ENCODE results near the gene PIK3C2A.

PIK3C2A gene

DNA sequence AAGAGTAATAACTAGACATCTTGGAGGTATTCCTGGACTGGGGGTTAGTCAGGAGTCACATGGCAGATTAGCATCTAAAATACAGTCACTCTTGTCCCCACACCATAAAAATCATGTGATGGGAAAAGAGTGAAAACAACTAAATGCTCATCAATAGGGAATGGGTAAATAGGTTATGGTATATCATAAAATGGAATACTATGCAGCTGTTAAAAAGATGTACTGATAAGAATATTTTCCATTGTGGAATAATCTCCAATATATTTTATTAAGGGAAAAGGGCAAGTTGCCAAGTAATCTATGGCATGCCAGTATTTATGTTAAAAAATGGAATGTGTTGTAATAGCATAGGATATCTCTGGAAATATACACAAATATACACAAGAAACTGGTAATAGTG is 6.6 kb upstream of the PIK3C2A start:
- TF ChIP-seq, protein P1, sequence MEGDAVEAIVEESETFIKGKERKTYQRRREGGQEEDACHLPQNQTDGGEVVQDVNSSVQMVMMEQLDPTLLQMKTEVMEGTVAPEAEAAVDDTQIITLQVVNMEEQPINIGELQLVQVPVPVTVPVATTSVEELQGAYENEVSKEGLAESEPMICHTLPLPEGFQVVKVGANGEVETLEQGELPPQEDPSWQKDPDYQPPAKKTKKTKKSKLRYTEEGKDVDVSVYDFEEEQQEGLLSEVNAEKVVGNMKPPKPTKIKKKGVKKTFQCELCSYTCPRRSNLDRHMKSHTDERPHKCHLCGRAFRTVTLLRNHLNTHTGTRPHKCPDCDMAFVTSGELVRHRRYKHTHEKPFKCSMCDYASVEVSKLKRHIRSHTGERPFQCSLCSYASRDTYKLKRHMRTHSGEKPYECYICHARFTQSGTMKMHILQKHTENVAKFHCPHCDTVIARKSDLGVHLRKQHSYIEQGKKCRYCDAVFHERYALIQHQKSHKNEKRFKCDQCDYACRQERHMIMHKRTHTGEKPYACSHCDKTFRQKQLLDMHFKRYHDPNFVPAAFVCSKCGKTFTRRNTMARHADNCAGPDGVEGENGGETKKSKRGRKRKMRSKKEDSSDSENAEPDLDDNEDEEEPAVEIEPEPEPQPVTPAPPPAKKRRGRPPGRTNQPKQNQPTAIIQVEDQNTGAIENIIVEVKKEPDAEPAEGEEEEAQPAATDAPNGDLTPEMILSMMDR (IDR thresholded peaks at IDR 0.05; ENCODE audit: insufficient read depth, missing control alignments) = no peak
- DNase-seq (ENCODE audit: insufficient read length, low spot score) (no peak), FAIRE-seq (no peak)

- TF ChIP-seq, protein P1 (IDR thresholded peaks at IDR 0.05; ENCODE audit: insufficient read depth, missing control alignments) = no peak
- FAIRE-seq (no peak), DNase-seq (ENCODE audit: insufficient read length, low spot score) (no peak)
Observed at GRCh38 chr11:17211286-17211685, 3.5 kb upstream of the PIK3C2A start.

GRCh38 chr11:17209939-17210245 is 2.1 kb upstream of the PIK3C2A start:
- no peak for FAIRE-seq
- TF ChIP-seq, protein P1 (IDR thresholded peaks at IDR 0.05; ENCODE audit: insufficient read depth, missing control alignments) = no peak
- DNase-seq (ENCODE audit: insufficient read length, low spot score) = no peak

DNA sequence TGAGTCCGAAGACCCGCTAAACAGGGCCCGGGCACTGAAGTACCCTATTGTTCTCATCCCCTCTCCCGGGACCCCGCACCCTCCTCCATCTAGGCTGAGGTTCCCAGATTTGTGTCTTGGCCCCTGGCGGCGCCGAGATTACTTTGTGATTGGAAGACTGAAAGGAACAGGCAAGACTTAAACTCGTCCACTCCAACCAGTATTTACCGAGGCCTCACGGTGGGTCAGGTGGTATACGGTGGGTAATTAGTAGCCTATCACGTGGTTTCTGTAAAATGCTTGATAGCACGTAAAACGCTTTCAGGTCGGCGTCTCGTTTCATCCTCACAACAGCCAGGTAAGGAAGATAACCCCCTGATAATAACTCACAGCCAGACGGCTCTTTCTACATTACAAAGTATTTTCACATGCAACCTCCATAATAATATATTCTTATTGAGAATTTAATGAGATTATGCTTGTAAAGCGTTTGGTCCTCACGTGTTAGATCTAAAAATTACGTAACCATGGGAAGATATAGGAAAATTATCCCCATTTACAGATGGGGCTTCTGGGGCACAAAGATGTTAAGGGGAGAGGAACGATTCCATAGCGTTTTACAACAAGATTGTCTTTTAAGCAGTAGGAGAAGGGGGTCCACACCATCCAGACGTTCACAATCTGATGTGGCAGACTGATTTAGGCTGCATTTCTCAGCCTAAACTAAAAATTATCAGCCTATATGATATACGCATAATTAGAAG is 642 bp upstream of the PIK3C2A start:
- FAIRE-seq = peak; percentile 88

DNA sequence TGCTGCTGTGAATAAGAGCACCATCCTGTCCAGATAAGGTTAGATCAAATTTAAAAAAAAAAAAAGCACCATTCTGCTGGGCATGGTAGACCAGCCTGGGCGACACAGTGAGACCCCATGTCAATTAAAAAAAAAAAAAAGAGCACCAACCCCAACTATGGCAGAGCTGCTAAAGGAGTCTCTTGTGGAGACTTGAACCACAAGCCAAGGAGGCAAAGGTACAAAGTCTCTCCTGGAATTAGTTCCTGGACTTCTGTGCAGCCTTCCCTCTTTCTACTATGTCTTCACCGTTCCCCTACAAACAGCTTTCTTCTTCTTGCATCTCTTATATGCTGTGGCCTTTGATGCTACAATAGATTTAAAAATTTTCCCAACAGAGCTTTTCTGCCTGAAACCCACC is 1.3 kb downstream of the PIK3C2A start:
- TF ChIP-seq, protein P1 (IDR thresholded peaks at IDR 0.05; ENCODE audit: insufficient read depth, missing control alignments) = no peak
- DNase-seq (ENCODE audit: insufficient read length, low spot score) = no peak

More for the DNA sequence above, 642 bp upstream of the PIK3C2A start:
- DNase-seq (ENCODE audit: insufficient read length, low spot score) = no peak
- TF ChIP-seq, protein P1 (IDR thresholded peaks at IDR 0.05; ENCODE audit: insufficient read depth, missing control alignments) = no peak

DNA sequence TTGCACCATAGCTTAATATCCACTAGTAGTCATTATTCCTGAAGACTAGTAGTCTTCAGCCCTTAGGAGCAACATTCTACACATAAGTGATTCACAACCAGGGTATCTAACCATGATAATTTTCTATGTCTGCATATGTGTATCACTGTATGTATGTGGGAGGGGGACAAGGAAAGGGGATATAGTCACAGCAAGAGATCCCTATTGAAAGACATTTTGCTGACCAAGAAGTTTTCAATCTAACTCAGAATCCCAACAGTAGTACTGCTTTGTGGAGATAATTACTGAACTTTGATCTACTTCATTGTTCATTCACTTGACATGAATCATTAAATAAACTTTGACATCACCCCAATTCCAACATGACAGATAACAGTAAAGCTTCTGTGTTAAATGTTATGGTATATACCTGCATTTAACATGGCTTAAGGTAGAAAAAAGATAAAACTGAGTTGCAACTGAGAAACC is 10.3 kb downstream of the PIK3C2A start:
- FAIRE-seq = no peak
- TF ChIP-seq, protein P1 (IDR thresholded peaks at IDR 0.05; ENCODE audit: insufficient read depth, missing control alignments) = no peak
- no peak for DNase-seq (ENCODE audit: insufficient read length, low spot score)

More for the DNA sequence above, 1.3 kb downstream of the PIK3C2A start:
- FAIRE-seq = no peak

DNA sequence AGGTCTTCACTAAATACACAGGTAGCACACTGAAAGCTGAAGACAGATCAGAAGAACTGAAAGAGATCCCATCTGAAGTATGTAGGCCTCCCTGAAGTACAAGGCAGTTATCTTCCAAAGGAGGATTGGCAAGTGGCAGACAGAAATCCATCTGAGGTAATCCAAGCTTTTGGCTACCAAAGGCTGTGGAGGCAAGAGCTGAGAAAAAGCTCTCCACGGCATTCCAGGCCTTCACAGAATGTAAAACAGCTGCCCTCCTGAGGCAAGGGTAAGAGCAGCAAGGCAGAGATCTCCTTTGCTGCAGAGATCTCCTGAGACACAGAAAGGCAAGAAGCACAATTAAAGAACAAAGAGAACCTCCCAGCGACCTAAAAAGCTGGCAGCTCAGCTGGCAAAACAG is 19.1 kb downstream of the PIK3C2A start:
- TF ChIP-seq, protein P1 (IDR thresholded peaks at IDR 0.05; ENCODE audit: insufficient read depth, missing control alignments) = no peak
- DNase-seq (ENCODE audit: insufficient read length, low spot score) = no peak
- FAIRE-seq = no peak

Data from D721Med (cell line).